Activated CD4-positive, CD25-positive, alpha-beta regulatory T cell treated with anti-CD3 and anti-CD28 coated beads, Interleukin-2, amount 50 U/mL, for 24 hours (primary cell): ENCODE measurements around the gene HMGB1.
A peak's percentile ranks its signal among the peaks of the same experiment; 100 is the strongest.
"Not testable (repeated sequence)": the region's sequence is repeated elsewhere in the genome, so short reads cannot be mapped to it uniquely, and the experiment has no call there.

Experiments used
- ATAC-seq, 2 donors: fragments of 150-1000 bp; cut with Tn5 transposase; one replicate each; pipeline ENCODE4 v1.10.0; 2021; ENCODE audit warnings: mild to moderate bottlenecking in 1 of 2, moderate library complexity in 1 of 2

Gene HMGB1

DNA sequence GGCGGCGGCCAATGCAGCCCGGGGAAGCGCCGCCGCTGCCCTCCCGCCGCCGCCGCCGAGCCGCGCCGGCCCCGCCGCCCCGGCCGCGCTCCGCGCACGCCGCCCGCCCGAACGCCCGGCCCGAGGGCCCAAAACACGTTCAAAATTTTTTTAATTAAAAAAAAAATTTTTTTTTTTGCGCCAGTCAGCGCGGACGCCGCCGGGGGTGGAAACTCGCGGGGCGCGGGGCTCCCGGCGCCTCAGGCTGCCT is 468 bp downstream of the HMGB1 start:
- no peak for ATAC-seq

DNA sequence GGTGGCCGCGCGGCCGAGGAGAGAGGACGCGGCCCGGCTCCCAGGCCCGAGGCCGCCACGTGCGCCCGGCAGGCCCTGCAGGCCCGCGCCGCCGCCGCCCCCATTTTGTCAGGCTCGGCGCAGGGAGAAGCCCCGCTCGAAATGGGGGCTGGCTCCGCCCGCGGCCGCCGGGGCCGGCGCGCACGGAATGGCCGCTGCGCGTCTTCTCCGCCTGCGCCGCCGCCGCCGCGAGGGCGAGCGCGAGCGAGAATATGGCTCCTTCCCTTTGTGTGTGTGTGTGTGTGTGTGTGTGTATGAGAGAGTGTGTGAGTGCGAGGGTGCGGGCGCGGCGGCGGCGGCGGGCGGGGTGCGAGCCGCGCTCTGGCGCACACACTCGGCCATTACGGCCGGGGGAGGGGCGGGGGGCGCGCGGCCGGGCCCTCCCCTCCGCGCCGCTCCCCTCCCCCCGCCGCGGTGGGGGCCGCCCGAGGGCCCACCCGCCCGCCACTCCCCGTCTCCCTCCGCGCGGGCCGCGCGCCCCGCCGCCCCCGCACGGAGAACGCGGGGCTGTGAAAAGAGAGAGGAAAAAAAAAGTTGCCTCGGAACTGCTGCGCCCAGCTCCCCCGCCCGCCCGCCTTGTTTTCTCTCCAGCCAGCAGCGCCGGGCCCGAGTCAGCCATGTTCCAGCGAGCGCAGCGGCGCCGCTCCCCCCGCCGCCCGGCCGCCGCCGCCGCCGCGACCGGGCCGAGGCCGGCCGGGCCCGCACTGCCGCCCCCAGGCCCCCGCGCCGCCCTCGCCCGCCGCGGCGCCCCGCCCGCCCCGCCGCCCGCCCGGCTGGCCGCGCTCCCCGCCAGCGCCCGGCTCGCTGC is 1.0 kb downstream of the HMGB1 start:
- peak; percentile 28 to 33 for ATAC-seq

DNA sequence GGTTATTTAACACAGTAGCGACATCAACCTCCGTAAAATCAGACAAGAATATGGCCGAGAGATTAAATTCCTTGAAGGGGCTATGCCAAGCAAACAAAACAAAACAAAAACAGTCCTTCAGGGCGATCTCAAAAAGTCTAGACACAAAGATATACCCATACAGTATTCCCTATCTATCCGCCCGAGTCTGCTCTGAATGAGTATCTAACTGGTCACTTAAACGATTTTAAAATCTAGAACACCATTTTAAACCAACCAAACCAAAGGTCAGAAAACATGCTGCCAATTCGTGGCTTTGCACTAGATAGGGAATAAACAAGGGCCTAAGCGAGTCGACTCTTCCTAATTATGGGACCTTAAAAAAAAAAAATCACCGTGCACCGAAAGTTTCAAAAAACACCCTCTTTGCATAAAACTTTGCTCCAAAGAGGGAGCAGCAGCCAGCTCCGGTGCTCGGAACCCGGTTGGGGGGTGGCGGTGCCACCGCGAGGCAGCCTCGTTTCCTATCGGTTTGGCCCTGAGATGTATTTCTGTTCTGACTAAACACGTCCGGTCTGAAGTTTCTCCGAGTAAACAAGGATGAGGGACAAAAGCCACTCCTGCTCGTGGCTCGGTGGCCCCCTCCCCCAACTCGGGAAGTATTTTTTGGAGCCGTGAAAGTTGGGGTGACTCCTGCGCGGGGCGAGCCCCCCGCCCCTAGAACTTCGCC is 1.8 kb downstream of the HMGB1 start:
- ATAC-seq, result peak; percentile 21 to 25

DNA sequence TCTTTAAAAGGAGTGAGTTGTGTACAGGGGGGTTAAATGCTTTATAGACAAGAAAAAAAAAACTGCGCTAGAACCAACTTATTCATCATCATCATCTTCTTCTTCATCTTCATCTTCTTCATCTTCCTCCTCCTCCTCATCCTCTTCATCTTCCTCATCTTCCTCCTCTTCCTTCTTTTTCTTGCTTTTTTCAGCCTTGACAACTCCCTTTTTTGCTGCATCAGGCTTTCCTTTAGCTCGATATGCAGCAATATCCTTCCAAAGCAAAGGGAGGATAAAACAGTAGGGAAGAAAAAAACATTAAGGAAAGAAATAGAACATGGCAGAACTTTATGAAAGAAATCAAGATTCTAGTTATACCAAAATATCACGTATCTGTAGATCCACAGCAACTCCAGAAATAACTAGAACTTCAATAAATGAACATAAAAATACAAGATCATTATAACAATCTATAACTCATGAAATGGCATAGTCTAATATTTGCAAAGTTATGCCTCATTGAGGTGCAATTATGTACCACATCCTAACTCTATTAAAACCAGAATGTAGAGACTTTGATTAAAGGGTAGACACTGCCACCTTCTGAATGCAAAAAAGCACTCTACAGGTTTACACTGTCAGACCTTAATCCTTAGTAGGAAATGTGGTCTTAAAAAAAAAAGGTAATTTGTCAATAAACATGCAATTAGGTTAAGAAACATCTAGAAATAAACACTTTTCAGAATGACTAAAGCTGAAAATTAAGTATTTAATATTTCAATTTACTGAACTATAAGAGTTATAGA is 4.3 kb downstream of the HMGB1 start:
- peak in 1 of 2 donors; percentile 10 for ATAC-seq

- ATAC-seq, result no peak
Measured at GRCh38 chr13:30457306-30457891, 8.3 kb downstream of the HMGB1 start.

GRCh38 chr13:30456290-30456689 is 9.4 kb downstream of the HMGB1 start:
- ATAC-seq, result no peak

DNA sequence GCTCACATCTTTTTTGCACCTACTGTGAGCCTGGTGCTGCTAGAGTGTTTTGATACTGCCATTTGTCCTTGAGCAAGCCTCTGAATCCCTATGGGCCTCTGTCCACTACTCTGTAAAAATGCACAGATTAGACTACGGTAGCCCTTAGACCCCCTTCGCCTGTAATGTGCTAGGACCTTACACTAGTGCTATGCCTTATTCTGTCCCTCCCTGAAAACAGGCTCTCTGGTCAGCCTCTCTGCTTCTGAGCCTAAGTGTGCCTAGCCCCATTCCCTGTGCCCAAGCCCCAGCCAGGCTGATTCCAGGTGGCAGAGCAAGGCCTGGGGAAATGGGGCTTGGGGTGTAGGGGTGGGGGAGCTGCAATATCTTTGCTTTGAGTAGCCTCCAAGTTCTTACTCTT is 10.7 kb downstream of the HMGB1 start:
- ATAC-seq, result no peak

DNA sequence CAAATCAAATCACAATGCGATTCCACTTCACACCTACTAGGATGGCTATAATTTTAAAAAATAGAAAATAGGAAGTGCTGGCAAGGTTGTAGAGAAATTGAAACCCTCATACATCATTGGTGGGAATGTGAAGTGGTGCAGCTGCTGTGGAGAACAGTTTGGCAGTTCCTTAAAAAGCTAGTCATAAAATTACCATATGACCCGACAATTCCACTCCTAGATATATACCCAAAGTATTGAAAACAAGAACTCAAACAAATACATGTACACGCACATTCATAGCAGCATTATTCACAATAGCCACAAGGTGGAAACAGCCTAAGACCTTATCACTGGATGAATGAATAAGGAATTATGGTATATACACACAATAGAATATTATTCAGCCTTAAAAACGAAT is 12.0 kb downstream of the HMGB1 start:
- peak in 1 of 2 donors; percentile 43 for ATAC-seq

- ATAC-seq, result not testable (repeated sequence)
Measured at GRCh38 chr13:30451476-30451875, 14.3 kb downstream of the HMGB1 start.

DNA sequence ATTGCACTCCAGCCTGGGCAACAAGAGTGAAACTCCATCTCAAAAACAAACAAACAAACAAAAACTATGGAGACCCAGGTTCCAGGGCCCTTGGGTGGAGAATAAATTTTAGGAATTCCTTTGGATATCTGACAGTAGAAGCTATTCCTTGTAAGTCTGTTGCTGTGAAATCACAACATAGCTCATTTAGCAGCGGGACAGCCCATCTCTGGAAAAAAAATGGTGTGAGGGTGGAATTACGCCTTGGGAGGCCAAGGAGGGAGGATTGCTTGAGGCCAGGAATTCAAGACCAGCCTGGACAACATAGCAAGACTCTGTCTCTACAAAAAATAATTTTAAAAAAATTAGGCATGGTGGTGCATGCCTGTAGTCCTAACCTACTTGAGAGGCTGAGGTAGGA is 15.7 kb downstream of the HMGB1 start:
- no peak for ATAC-seq

DNA sequence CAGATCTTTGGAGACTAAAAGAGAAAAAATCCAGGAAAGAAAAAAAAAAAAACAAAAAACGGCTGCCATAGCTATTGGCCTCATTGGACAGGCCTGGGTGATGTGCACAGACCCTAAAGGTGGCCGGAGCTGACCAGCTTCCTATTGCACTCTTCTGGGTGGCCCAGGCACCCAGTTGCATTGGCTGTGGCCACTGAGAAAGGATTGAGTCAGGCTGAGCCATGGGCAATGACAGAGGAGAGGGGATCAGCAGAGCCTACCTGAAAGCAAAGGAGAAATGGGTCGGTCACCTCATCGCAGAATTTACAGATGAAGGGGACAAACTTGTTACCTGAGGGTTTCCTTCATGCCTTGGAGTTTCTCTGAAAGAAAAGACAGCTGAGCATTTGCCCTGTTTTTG is 17.3 kb downstream of the HMGB1 start:
- ATAC-seq, result no peak

DNA sequence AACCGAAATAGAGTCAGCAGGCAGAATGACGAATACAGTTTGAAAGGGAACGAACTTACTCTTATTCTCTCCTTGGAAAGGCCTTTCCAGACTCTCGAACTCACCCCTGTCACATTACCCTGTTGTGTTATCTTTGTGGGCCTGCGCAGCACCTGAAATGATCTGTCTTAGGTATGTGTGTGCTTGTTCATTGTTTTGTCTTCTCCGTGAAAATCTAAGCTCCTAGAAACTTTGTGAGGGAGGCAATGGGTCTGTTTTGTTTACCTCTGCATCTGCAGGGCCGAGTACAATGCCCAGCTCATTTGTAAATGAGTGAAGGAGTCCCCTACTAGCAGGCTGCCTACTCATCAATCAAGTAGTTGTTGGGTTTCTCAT is 19.6 kb downstream of the HMGB1 start:
- ATAC-seq, result no peak

DNA sequence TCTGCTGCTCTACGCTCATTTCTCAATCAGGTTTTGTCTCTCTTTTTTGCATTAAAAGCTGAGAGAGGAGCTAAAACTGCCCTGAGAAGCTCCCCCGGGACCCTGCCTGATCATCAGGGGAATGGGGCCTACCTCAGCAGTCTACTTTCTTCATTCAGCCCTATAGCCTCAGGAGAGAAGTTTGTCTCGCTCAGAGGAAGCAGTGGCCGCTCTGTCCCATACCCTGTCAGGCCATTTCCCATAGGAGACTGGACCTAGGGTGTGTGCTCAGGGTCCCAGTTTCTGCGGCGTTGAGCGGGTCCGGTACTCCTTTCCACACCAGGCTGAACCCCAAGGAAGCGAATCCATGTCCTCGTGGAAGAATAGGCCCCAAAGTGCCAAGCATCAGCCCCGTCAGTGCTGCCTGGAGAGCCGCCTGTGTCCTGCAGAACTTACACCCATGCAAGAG is 21.8 kb downstream of the HMGB1 start:
- no peak for ATAC-seq

GRCh38 chr13:30443491-30443890 is 22.2 kb downstream of the HMGB1 start:
- not testable (repeated sequence) for ATAC-seq

GRCh38 chr13:30442926-30443325 is 22.8 kb downstream of the HMGB1 start:
- ATAC-seq, result no peak

DNA sequence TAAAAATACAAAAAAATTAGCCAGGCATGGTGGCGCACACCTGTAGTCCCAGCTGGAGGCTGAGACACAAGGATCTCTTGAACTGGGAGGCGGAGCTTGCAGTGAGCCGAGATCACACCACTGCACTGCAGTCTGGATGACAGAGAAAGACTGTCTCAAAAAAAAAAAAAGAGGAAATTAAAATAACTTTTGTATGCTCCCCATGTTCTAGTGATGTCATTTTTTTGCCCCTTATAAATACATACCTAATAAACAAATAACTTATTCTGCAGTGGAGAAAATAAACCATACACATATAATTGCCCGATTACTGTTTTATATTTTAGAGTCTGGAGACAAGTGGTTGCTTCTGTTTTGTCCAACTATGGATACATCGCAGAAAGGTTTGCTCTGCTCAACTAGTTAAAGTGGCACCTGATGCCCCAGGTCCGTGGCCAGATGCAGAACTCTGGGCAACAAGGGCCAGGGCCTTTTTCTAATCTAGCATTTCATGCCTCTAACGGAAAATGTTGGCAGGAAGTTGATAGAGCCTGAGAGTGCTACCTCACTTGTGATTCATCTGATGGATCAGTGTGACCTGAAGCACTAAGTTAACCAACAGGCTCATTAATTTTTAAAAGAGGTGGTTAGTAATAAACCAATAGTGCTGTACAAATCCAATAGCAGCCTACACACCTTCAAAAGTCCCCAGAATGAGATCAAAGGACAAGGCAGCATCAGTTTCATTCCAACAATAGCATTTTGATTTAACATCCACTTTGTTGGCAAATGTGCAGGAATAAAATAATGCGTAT is 24.6 kb downstream of the HMGB1 start:
- ATAC-seq, result peak; percentile 71 to 81

DNA sequence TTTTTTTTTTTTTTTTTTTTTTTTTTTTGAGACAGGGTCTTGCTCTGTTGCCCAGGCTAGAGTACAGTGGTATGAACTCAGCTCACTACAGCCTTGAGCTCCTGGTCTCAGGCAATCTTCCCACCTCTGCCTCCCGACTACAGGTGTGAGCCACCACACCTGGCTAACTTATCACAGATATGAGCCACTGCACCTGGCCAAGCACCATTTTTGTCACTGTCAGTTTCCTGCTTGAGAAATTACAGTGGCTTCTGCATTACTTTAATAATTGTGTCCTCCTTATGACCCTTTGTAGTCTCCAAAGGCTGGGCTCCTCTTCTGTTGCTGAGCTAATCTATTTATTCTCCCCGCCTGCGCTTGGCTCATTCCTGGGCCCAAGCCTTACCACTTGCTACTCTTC is 27.4 kb downstream of the HMGB1 start:
- ATAC-seq, result no peak

- no peak for ATAC-seq
Measured at GRCh38 chr13:30437177-30437576, 28.6 kb downstream of the HMGB1 start.

GRCh38 chr13:30435911-30436451 is 29.8 kb downstream of the HMGB1 start:
- ATAC-seq, result no peak

GRCh38 chr13:30431269-30431940 is 34.3 kb downstream of the HMGB1 start:
- ATAC-seq, result no peak
